Measurements from ENCODE around the gene APOD. TPM values are rescaled to one million over a fixed set of nuclear protein-coding genes. Genes with fewer than 3 reads are reported as not detected.
"Not testable (repeated sequence)": the region's sequence is repeated elsewhere in the genome, so short reads cannot be mapped to it uniquely, and the experiment has no call there.

The APOD gene
- total RNA-seq, 1 donor from 2014 or later = 27.1 TPM

DNA sequence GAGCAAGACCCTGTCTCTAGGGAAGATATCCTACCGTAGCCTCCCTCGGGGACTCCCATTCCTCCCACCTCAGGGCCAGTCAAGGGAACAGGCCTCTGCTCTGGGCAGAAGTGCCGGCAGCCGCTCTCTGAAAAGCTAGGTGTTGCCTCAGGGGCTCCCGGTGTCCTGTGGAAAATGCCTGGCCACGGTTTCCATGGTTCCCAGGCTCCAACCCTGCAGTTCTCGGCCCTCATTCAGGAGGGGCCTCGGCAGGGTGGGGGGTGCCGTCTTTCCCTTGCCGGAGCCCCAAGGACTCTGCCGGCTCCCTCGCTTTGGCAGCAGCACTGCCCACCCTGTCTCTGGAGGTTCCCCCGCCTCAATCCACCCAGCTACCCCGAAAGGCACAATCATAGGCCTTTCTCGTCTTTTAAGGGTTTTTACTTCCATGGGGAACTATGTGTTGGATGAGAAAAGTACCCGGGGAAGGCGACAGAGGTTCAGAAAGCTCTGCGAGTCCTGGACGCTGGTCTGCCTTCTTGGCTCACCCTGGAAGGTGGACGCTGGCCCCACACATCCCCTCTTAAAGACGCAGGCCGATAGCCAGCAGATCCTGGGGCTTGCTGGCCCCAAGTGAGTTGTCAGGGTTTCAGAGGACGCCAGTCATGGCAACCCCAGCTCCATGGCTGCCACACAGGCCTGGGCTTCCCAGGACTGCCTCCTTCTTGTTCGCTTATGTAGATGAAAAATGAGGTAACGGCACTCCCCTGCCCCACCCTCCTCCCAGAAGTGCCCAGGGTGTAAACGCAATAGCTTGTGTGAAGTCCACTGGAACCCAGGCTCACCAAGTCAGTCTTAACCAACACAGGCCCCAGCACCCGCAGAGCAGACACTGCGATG lies 34.3 kb upstream of the APOD start:
- not testable (repeated sequence) for DNase-seq

GRCh38 chr3:195617134-195617533 lies 33.4 kb upstream of the APOD start:
- not testable (repeated sequence) for DNase-seq

GRCh38 chr3:195616681-195617080 lies 32.9 kb upstream of the APOD start:
- DNase-seq = no peak

GRCh38 chr3:195615952-195616537 lies 32.3 kb upstream of the APOD start:
- not testable (repeated sequence) for DNase-seq

- not testable (repeated sequence) for DNase-seq
Measured at GRCh38 chr3:195614672-195615504, 31.1 kb upstream of the APOD start.

GRCh38 chr3:195613468-195614069 lies 29.8 kb upstream of the APOD start:
- DNase-seq = no peak

DNA sequence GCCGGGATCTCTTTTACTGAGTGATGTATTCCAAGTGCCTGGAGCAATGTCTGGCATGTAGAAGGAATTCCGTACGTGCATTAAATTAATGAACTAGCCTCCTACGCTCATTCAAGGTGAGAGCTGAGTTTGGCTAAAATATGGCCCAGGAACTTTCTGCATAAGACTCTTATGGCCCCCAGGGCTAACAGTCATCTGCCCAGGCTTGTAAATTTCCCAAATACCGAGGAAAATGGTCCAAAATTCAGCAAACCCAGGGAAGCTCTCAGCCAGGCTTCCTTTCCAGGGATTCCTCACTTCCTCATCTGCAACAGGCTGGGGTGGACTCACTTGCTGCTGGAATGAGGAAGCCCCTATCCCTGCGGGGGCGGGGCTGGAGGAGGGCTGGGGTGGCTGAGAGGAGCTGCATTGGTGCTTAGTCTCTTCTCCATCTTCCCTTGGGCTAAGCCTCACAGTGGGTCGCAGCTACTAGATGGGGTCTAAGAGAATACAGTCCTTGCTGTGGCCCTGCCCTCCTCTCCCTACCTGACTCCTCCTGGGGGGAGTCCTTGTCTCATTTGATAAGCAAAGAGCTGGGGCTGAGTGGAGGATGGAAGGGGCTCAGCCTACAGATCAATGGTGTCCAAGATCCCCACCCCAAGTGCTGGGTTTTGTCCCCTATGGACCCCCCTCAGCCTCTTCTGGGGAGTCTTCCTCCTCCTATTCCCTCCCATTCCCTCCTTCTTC lies 28.5 kb upstream of the APOD start:
- DNase-seq = no peak

- DNase-seq = no peak
Measured at GRCh38 chr3:195609229-195609628, 25.5 kb upstream of the APOD start.

DNA sequence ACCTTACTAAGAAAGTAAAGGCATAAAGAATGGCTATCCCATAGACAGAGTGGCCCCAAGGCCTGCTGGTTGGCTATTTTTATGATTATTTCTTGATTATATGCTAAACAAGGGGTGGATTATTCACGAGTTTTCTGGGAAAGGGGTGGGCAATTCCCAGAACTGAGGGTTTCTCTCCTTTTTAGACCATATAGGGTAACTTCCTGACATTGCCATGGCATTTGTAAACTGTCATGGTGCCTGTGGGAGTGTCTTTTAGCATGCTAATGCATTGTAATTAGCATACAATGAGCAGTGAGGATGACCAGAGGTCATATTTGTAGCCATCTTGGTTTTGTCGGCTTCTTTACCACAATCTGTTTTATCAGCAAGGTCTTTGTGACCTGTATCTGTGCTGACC lies 18.0 kb upstream of the APOD start:
- DNase-seq = not testable (repeated sequence)

- DNase-seq = no peak
Measured at GRCh38 chr3:195601382-195601781, 17.6 kb upstream of the APOD start.

DNA sequence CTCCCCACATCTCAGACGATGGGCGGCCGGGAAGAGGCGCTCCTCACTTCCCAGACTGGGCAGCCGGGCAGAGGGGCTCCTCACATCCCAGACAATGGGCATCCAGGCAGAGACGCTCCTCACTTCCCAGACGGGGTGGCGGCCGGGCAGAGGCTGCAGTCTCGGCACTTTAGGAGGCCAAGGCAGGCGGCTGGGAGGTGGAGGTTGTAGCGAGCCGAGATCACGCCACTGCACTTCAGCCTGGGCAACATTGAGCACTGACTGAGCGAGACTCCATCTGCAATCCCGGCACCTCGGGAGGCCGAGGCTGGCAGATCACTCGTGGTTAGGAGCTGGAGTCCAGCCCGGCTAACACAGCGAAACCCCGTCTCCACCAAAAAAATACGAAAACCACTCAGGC lies 16.2 kb upstream of the APOD start:
- not testable (repeated sequence) for DNase-seq

DNA sequence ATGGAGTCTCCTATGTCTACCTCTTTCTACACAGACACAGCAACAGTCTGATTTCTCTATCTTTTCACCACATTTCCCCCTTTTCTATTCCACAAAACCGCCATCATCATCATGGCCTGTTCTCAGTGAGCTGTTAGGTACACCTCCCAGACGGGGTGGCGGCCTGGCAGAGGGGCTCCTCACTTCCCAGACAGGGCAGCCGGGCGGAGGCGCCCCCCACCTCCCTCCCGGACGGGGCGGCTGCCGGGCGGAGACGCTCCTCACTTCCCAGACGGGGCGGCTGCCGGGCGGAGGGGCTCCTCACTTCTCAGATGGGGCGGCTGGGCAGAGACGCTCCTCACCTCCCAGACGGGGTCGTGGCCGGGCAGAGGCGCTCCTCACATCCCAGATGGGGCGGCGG lies 15.8 kb upstream of the APOD start:
- DNase-seq = not testable (repeated sequence)

GRCh38 chr3:195597848-195598247 lies 14.1 kb upstream of the APOD start:
- no peak for DNase-seq

- DNase-seq = no peak
Measured at GRCh38 chr3:195597229-195597628, 13.5 kb upstream of the APOD start.

GRCh38 chr3:195596765-195597171 lies 13.0 kb upstream of the APOD start:
- no peak for DNase-seq

- DNase-seq = no peak
Measured at GRCh38 chr3:195595785-195596531, 12.2 kb upstream of the APOD start.

- DNase-seq = no peak
Measured at GRCh38 chr3:195591852-195592251, 8.1 kb upstream of the APOD start.

- no peak for DNase-seq
Measured at GRCh38 chr3:195591220-195591619, 7.5 kb upstream of the APOD start.

DNA sequence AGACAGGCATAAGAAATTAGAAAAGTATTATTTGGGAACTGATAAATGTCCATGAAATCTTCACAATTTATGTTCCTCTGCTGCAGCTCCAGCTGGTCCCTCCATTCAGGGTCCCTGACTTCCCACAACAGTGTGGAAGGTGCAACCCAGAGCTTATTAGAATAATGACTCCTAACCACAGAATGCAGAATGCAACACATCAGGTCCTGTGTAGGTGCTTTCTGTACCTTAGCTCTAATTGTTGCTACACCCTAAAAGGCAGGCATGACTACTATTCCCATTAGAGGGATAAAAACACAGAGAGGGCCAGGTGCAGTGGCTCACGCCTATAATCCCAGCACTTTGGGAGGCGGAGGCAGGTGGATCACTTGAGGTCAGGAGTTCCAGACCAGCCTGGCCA lies 6.6 kb upstream of the APOD start:
- DNase-seq = not testable (repeated sequence)

DNA sequence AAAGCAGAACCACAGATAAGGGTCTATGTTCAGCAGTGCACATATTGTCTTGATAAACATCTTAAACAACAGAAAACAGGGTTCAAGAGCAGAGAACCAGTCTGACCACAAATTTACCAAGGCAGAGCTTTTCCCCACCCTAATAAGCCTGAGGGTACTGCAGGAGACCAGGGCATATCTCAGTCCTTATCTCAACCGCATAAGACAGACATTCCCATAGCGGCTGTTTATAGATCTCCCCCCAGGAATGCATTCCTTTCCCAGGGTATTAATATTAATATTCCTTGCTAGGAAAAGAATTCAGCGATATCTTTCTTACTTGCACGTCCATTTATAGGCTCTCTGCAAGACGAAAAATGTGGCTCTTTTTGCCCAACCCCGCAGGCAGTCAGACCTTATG lies 6.1 kb upstream of the APOD start:
- DNase-seq = not testable (repeated sequence)

DNA sequence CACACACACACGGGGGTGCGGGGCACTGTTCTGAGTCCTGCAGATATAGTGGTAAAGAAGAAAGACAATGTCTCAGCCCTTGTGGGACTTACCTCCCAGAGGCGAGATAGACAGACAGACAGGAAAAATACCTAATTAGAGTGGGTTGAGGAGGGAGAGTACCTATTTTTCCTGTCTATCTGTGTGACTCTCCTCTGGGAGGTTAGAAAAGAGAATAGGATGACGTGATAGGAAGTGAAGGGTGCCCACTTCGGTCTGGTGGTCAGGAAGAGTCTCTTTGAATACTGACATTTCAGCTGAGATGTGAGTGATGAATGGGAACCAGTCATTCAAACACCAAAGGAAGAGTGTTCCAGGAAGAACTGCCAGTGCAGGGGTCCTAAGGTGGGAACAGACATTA lies 4.1 kb upstream of the APOD start:
- DNase-seq = peak; percentile 49

Measured in dermis blood vessel endothelial cell (primary cell).